H1 (cell line): Measurements from ENCODE around the gene STRIT1. TPM values are rescaled to one million over a fixed set of nuclear protein-coding genes. Genes with fewer than 3 reads are reported as not detected.
A peak's percentile ranks its signal among the peaks of the same experiment; 100 is the strongest.

Source experiments
- CTCF ChIA-PET: fragments of 300-600 bp; sonication (Branson Sonifier 250); formaldehyde crosslinking; loops from one replicate; lab custom pipeline; 2021; ENCODE audit not compliant: partially characterized antibody; lab: Charles Lee
- POLR2A ChIA-PET: fragments of 300-600 bp; sonication (Branson Sonifier 250); formaldehyde crosslinking; loops from one replicate; lab custom pipeline; 2021; ENCODE audit warnings: inconsistent platforms; ENCODE audit not compliant: partially characterized antibody; lab: Charles Lee
- DNase-seq, 2 experiments: peaks; one replicate each; pipeline versions ENCODE4 v3.0.0 to v3.0.0-alpha.2; 2010 to 2022; ENCODE audit warnings: low spot score in 2 of 2, low read depth in 1 of 2, mixed read lengths in 1 of 2
- FAIRE-seq: peaks from 2 replicates; lab custom pipeline; 2011; peaks lifted over from hg19 to GRCh38; lab: Jason Lieb, UNC
- H2AFZ ChIP-seq: 2 replicates; pipeline ENCODE4 v1.8.1; 2012; ENCODE audit warnings: low read length, inconsistent platforms
- H2AK5ac ChIP-seq: 2 replicates; pipeline ENCODE4 v1.6.1; 2013; ENCODE audit warnings: low read depth, low read length
- H2BK120ac ChIP-seq: replicated peaks from 2 replicates; pipeline ENCODE3; 2013; ENCODE audit warnings: low read depth, low read length, inconsistent platforms
- H2BK12ac ChIP-seq: 2 replicates; pipeline ENCODE4 v1.6.1; 2013; ENCODE audit warnings: low read depth, low read length
- H2BK15ac ChIP-seq: 2 replicates; pipeline ENCODE4 v1.6.1; 2013; ENCODE audit warnings: low read length
- H2BK20ac ChIP-seq: 2 replicates; pipeline ENCODE4 v1.6.1; 2013; ENCODE audit warnings: low read length
- H2BK5ac ChIP-seq: 2 replicates; pipeline ENCODE4 v1.6.1; 2013; ENCODE audit warnings: low read depth, low read length
- H3K14ac ChIP-seq: 2 replicates; pipeline ENCODE4 v1.6.1; 2013; ENCODE audit warnings: inconsistent platforms; ENCODE audit not compliant: insufficient read length
- H3K18ac ChIP-seq: 2 replicates; pipeline ENCODE4 v1.6.1; 2013; ENCODE audit warnings: low read length; ENCODE audit errors: extremely low read depth
- H3K23ac ChIP-seq: 2 replicates; pipeline ENCODE4 v1.6.1; 2013; ENCODE audit warnings: inconsistent platforms; ENCODE audit not compliant: insufficient read length
- H3K23me2 ChIP-seq: 2 replicates; pipeline ENCODE4 v1.6.1; 2013; ENCODE audit warnings: low read depth, low read length
- H3K27ac ChIP-seq: 2 replicates; pipeline ENCODE4 v1.6.1; 2011; ENCODE audit warnings: low read depth, low read length, inconsistent platforms
- H3K27me3 ChIP-seq, 4 experiments: replicated peaks in 1 of 4; 1 replicate in 1 of 4; 2 replicates in 3 of 4; pipeline versions ENCODE4 v1.6.1 to v1.8.1; 2011 to 2013; ENCODE audit warnings: low read length in 3 of 4, mild to moderate bottlenecking in 3 of 4, inconsistent platforms in 2 of 4, mixed read lengths in 2 of 4, moderate library complexity in 1 of 4; ENCODE audit not compliant: control insufficient read depth in 3 of 4, insufficient read depth in 3 of 4; ENCODE audit errors: extremely low read depth in 1 of 4
- H3K36me3 ChIP-seq, 4 experiments: 2 replicates each; pipeline versions ENCODE4 v1.6.1 to v1.8.1; 2011 to 2013; ENCODE audit warnings: mild to moderate bottlenecking in 4 of 4, low read length in 3 of 4, moderate library complexity in 2 of 4, control low read depth in 1 of 4, inconsistent platforms in 1 of 4; ENCODE audit not compliant: insufficient read depth in 4 of 4, control insufficient read depth in 2 of 4
- H3K4ac ChIP-seq: replicated peaks from 2 replicates; pipeline ENCODE3; 2013; ENCODE audit warnings: low read length, low read depth, mixed read lengths, inconsistent platforms; ENCODE audit not compliant: insufficient read length
- H3K4me1 ChIP-seq, 4 experiments: replicated peaks in 1 of 4; 1 replicate in 1 of 4; 2 replicates in 3 of 4; pipeline versions ENCODE4 v1.6.1 to v1.8.1; 2011 to 2013; ENCODE audit warnings: low read length in 3 of 4, inconsistent platforms in 2 of 4, mixed read lengths in 1 of 4; ENCODE audit not compliant: insufficient read depth in 4 of 4, control insufficient read depth in 3 of 4
- H3K4me2 ChIP-seq, 2 experiments: 2 replicates each; pipeline versions ENCODE4 v1.6.1 to v1.8.1; 2011 to 2013; ENCODE audit warnings: low read depth in 2 of 2, low read length in 2 of 2, control low read depth in 1 of 2, inconsistent platforms in 1 of 2, mild to moderate bottlenecking in 1 of 2; ENCODE audit not compliant: insufficient read depth in 1 of 2
- H3K4me3 ChIP-seq, 4 experiments: fragments of 200-600, 300-600 bp in 1 of 4; sonication (generic), shearing (Covaris generic), sonication (Bioruptor Twin) in 1 of 4; 2 replicates each; pipeline versions ENCODE4 v1.5.1 to v1.8.1; 2011 to 2016; ENCODE audit warnings: low read length in 4 of 4, low read depth in 3 of 4, control low read depth in 2 of 4, inconsistent platforms in 2 of 4, mild to moderate bottlenecking in 2 of 4, mixed read lengths in 1 of 4, moderate library complexity in 1 of 4; ENCODE audit not compliant: insufficient read depth in 2 of 4; ENCODE audit errors: extremely low read depth in 1 of 4
- H3K56ac ChIP-seq: replicated peaks from 2 replicates; pipeline ENCODE3; 2013; ENCODE audit warnings: low read depth, mild to moderate bottlenecking, mixed read lengths, low read length, inconsistent platforms; ENCODE audit not compliant: insufficient read length
- H3K79me1 ChIP-seq: 2 replicates; pipeline ENCODE4 v1.6.1; 2013; ENCODE audit warnings: low read depth, low read length, control low read depth
- H3K79me2 ChIP-seq, 2 experiments: 2 replicates each; pipeline versions ENCODE4 v1.6.1 to v1.8.1; 2012 to 2013; ENCODE audit warnings: low read length in 2 of 2, mild to moderate bottlenecking in 2 of 2, inconsistent platforms in 1 of 2; ENCODE audit not compliant: insufficient read depth in 2 of 2, control insufficient read depth in 1 of 2
- H3K9ac ChIP-seq, 4 experiments: replicated peaks in 1 of 4; 1 replicate in 1 of 4; 2 replicates in 3 of 4; pipeline versions ENCODE4 v1.6.1 to v1.8.1; 2011 to 2013; ENCODE audit warnings: low read depth in 3 of 4, low read length in 3 of 4, control low read depth in 2 of 4, mild to moderate bottlenecking in 2 of 4, moderate library complexity in 2 of 4, inconsistent platforms in 1 of 4; ENCODE audit errors: extremely low read depth in 1 of 4
- H3K9me3 ChIP-seq, 2 experiments: 2 replicates each; pipeline versions ENCODE4 v1.6.1 to v1.8.1; 2012 to 2013; ENCODE audit warnings: mild to moderate bottlenecking in 2 of 2, moderate library complexity in 2 of 2, control low read depth in 1 of 2, inconsistent platforms in 1 of 2, low read depth in 1 of 2, low read length in 1 of 2, mixed read lengths in 1 of 2; ENCODE audit not compliant: insufficient read depth in 2 of 2
- H4K20me1 ChIP-seq, 2 experiments: replicated peaks in 1 of 2; 2 replicates each; pipeline versions ENCODE3 to v1.8.1; 2011 to 2013; ENCODE audit warnings: inconsistent platforms in 2 of 2, low read length in 2 of 2, mild to moderate bottlenecking in 1 of 2; ENCODE audit not compliant: insufficient read depth in 2 of 2, control insufficient read depth in 1 of 2
- H4K5ac ChIP-seq: 2 replicates; pipeline ENCODE4 v1.6.1; 2013; ENCODE audit warnings: low read length, low read depth, mixed read lengths, inconsistent platforms; ENCODE audit not compliant: insufficient read length
- H4K8ac ChIP-seq: 2 replicates; pipeline ENCODE4 v1.8.0; 2013; ENCODE audit warnings: mild to moderate bottlenecking, moderate library complexity, low read length, inconsistent platforms; ENCODE audit not compliant: insufficient read depth; ENCODE audit errors: extremely low read depth
- H4K91ac ChIP-seq: replicated peaks from 2 replicates; pipeline ENCODE3; 2013; ENCODE audit warnings: low read length, mixed read lengths, inconsistent platforms; ENCODE audit not compliant: insufficient read length
- BACH1 ChIP-seq: IDR thresholded peaks from 2 replicates; pipeline ENCODE4 v1.6.1; 2012; ENCODE audit warnings: low read length, improper control_type of control experiment
- CHD2 ChIP-seq: IDR thresholded peaks from 2 replicates; pipeline ENCODE4 v1.6.1; 2012; ENCODE audit warnings: low read length, improper control_type of control experiment
- GTF2F1 ChIP-seq: IDR thresholded peaks from 2 replicates; pipeline ENCODE4 v1.6.1; 2012; ENCODE audit warnings: low read depth, low read length, improper control_type of control experiment, borderline replicate concordance
- POU5F1 ChIP-seq: IDR thresholded peaks from 2 replicates; pipeline ENCODE4 v1.6.1; 2011; ENCODE audit warnings: low read depth, mild to moderate bottlenecking, low read length, moderate library complexity
- SIRT6 ChIP-seq: IDR thresholded peaks from one replicate; pipeline ENCODE4 v1.7.1; 2012; ENCODE audit warnings: low read length, inconsistent platforms
- TAF7 ChIP-seq: optimal IDR thresholded peaks from 2 replicates; pipeline ENCODE3; 2011; ENCODE audit warnings: low read depth, mild to moderate bottlenecking, inconsistent platforms, low read length, moderate library complexity, borderline replicate concordance
- WGBS, 2 experiments: shearing (Covaris generic) in 1 of 2; methylation state at CpG; one replicate each; pipeline versions ENCODE4 v1.1.6 to v1.1.7; 2013 to 2015; ENCODE audit warnings: low lambda C conversion rate in 2 of 2, mixed read lengths in 2 of 2, inconsistent platforms in 1 of 2, low coverage in 1 of 2, missing lambda C conversion rate in 1 of 2; ENCODE audit not compliant: insufficient replicate concordance in 2 of 2, insufficient coverage in 1 of 2, insufficient read length in 1 of 2; ENCODE audit errors: extremely low coverage in 1 of 2, missing lambda C conversion rate in 1 of 2; 5-methylcytosine and 5-hydroxymethylcytosine counted together
- polyA plus RNA-seq, 7 experiments: library from polyadenylated mRNA; depleted of rRNA in 3 of 7; stranded (reverse) in 5 of 7; unstranded in 2 of 7; fragments of >200 nt in 5 of 7; fragments of 200-250 nt in 2 of 7; gene quantifications; 1 replicate in 5 of 7; 2 replicates in 1 of 7; 4 replicates in 1 of 7; pipeline versions ENCODE4 v1.2.1 to v1.2.3, GENCODE V29; 2011 to 2013; ENCODE audit warnings: missing spikeins in 2 of 7, mixed read lengths in 2 of 7
- total RNA-seq: library from RNA; stranded (reverse); fragmentation: NEBNext Ultra II Directional; extraction: Animal tissue kit (Norgen Biotek cat#: 25700); gene quantifications from 2 replicates; pipeline ENCODE4 v1.2.1, GENCODE V29; 2021
- TF ChIP-seq, protein P1 (sequence below), 3 experiments: IDR thresholded peaks; 1 replicate in 2 of 3; 2 replicates in 1 of 3; pipeline versions ENCODE4 v1.5.1 to v1.6.1; 2011; ENCODE audit warnings: low read length in 3 of 3, mild to moderate bottlenecking in 3 of 3, inconsistent platforms in 2 of 3, low read depth in 1 of 3, moderate library complexity in 1 of 3; ENCODE audit not compliant: insufficient read depth in 1 of 3; ENCODE audit errors: control extremely low read depth in 1 of 3
- TF ChIP-seq, protein P2 (sequence below): IDR thresholded peaks from 2 replicates; pipeline ENCODE4 v1.6.1; 2012; ENCODE audit warnings: low read length, inconsistent platforms

Gene STRIT1
- total and polyA plus RNA-seq, 2 of the 8 experiments (the other 6 are each of a cell fraction or from before 2014, with no cell fraction given): 0.15 to 0.47 TPM

DNA sequence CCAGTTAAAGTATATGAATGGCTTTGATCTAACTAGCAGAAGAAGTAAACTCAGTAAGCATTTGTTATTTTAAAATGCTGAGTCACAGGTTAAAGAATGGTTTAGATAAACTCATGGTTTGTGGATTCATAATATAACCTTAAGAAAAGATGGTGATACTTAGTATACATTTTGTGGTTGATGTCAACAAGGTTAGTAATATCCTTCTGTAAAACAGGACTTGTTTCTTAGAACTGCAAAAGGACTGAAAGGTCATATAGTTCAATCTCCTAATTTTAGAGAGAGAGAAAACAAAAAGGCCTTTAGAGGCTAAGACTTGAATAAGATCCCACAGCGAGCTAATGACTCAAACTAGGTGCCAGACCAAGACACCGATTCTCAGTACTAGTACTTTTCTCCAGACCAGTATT is 50.0 kb downstream of the STRIT1 start:
- H3K9me3 ChIP-seq: peaks cover 0 to 12% of the 10 kb centered on the region in 2 experiments; a peak in 2 of 4 replicates
- H2BK5ac ChIP-seq: no peak overlapping the region
- no peak overlapping the region for H3K56ac ChIP-seq
- no peak for DNase-seq
- no peak overlapping the region for H4K5ac ChIP-seq
- no peaks in the 10 kb centered on the region for H4K20me1 ChIP-seq
- H3K4me3 ChIP-seq: no peak overlapping the region
- no peak overlapping the region for H4K91ac ChIP-seq
- H3K9ac ChIP-seq: no peak overlapping the region
- H2AFZ ChIP-seq: no peak overlapping the region
- POLR2A ChIA-PET: no interaction called here
- H3K27me3 ChIP-seq: no peaks in the 10 kb centered on the region
- H2BK15ac ChIP-seq: no peak overlapping the region
- no peak for FAIRE-seq
- H2BK120ac ChIP-seq: no peak overlapping the region
- no peak overlapping the region for H2BK12ac ChIP-seq
- 95% methylated on average over 2 of the region's 2 CpGs; no CpG with 5 or more reads in 1 of the 2 experiments for WGBS, 2 experiments
- H2AK5ac ChIP-seq: no peak overlapping the region
- H3K4ac ChIP-seq: no peak overlapping the region
- no peak overlapping the region for H3K14ac ChIP-seq
- no peaks in the 10 kb centered on the region for H3K79me1 ChIP-seq
- no peak overlapping the region for H4K8ac ChIP-seq
- no peak for TF ChIP-seq CHD2
- TF ChIP-seq, protein P1, sequence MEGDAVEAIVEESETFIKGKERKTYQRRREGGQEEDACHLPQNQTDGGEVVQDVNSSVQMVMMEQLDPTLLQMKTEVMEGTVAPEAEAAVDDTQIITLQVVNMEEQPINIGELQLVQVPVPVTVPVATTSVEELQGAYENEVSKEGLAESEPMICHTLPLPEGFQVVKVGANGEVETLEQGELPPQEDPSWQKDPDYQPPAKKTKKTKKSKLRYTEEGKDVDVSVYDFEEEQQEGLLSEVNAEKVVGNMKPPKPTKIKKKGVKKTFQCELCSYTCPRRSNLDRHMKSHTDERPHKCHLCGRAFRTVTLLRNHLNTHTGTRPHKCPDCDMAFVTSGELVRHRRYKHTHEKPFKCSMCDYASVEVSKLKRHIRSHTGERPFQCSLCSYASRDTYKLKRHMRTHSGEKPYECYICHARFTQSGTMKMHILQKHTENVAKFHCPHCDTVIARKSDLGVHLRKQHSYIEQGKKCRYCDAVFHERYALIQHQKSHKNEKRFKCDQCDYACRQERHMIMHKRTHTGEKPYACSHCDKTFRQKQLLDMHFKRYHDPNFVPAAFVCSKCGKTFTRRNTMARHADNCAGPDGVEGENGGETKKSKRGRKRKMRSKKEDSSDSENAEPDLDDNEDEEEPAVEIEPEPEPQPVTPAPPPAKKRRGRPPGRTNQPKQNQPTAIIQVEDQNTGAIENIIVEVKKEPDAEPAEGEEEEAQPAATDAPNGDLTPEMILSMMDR (IDR thresholded peaks at IDR 0.05; ENCODE audit: control extremely low read depth in 1 of 3, insufficient read depth in 1 of 3, low read depth in 1 of 3, low read length in 3 of 3): no peak
- TF ChIP-seq TAF7: no peak
- TF ChIP-seq BACH1: 0 out of 2 replicates have a peak, but pooled peaks have one; percentile 40
- TF ChIP-seq SIRT6: no peak
- no peak for TF ChIP-seq GTF2F1
- TF ChIP-seq, protein P2, sequence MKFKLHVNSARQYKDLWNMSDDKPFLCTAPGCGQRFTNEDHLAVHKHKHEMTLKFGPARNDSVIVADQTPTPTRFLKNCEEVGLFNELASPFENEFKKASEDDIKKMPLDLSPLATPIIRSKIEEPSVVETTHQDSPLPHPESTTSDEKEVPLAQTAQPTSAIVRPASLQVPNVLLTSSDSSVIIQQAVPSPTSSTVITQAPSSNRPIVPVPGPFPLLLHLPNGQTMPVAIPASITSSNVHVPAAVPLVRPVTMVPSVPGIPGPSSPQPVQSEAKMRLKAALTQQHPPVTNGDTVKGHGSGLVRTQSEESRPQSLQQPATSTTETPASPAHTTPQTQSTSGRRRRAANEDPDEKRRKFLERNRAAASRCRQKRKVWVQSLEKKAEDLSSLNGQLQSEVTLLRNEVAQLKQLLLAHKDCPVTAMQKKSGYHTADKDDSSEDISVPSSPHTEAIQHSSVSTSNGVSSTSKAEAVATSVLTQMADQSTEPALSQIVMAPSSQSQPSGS: no peak
- no peak for TF ChIP-seq POU5F1
- H3K4me1 ChIP-seq: no peaks in the 10 kb centered on the region
- H2BK20ac ChIP-seq: no peak overlapping the region
- H3K27ac ChIP-seq: no peak overlapping the region
- no peak overlapping the region for H3K4me2 ChIP-seq
- H3K23ac ChIP-seq: no peak overlapping the region
- no peak overlapping the region for H3K18ac ChIP-seq
- H3K79me2 ChIP-seq: no peaks in the 10 kb centered on the region
- H3K23me2 ChIP-seq: no peaks in the 10 kb centered on the region; the same call in 1 of the 2 replicates
- H3K36me3 ChIP-seq: peaks cover 0 to 3% (median 0%) of the 10 kb centered on the region in 4 experiments; a peak in 2 of 8 replicates
- CTCF ChIA-PET: interaction anchor here (1.1 kb wide), 1 partner anchor 80 kb away, joined by 3 read pairs; no protein-coding TSS in a partner anchor
